Activated CD4-positive, alpha-beta T cell treated with anti-CD3 and anti-CD28 coated beads, Interleukin-2, amount 50 U/mL, for 24 hours (primary cell): ENCODE measurements around the gene MRS2.

Experiments
- DNase-seq, 2 donors: peaks; one replicate each; pipeline ENCODE4 v3.0.0-alpha.2; 2020; ENCODE audit warnings: low read depth in 1 of 2, low spot score in 1 of 2

MRS2 gene

DNA sequence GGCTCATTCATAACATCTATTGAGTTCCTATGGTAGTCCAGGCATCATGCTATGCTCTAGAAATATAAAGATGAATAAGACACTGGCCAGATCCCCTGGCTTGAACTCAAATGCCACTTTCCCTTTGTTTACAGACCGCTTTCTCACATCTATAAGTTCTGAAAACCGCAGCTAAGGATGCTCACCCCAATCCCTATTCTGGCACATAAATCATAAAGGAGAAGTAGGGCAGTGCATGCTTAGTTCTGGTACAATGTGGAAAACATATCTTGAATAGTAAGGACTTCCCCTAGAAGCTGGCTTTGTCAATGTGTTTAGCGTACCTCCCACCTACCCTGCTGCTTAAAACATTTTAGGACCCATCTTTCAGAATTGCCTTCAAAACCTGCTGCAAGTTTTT lies 26.4 kb downstream of the MRS2 start:
- no peak for DNase-seq

DNA sequence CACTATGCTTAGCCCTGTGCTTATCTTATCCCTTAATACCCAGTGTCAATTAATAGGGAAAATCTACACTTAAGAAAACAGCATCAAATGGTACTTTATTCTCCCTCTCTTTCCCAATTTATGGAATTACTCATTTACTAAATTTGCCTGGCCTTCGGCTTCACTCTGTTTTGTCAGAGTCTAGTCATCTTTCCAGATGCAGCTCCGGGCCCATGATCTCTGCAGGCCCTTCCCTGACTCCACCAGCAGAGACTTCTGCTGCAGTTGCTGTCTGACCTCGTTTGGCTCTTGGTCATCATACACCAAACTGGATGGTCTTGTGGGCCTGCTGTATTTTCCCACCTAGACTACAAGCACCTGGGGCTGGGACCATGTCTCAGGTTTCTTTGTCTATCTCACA lies 27.4 kb downstream of the MRS2 start:
- DNase-seq: no peak

DNA sequence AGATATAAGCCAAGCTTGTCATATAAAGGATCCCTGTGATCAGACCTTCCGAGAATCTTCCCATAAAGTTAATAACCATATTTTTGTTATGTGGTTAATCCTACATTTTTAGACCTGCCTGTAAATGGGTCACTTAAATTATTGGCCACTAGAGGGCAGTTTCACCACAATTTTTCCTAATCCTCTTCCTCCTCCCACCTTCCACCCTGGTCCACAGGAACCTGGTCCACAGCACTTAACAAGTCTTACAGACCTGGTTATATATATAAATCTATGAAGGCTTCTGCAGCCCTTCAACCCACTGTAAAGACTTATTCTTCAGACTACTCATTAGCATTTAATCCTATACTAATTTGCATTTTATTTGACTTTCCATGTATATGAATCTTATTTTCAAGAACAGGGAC lies 28.3 kb downstream of the MRS2 start:
- DNase-seq: peak in 1 of 2 donors; percentile 9

- no peak for DNase-seq
Observed at GRCh38 chr6:24432611-24433010, 29.9 kb downstream of the MRS2 start.

DNA sequence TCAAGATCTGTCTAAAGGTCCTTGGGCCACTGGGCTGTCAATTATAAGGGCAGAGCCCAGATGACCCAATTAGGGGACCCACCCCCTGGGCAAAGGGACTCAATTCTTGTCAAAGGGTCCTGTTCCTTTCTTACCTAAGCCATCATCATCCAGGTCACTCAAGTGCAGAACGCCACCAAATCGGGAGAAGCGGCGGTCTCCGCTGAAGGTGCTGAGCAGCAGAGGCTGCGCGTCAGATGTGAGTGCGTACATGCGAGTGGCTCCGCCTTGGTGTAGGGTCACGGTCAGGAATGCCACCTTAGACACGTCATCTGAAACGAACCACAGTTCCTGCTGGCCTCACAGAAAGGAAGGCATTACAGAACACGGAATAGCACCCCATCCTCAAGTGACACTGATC lies 34.2 kb downstream of the MRS2 start:
- no peak for DNase-seq

DNA sequence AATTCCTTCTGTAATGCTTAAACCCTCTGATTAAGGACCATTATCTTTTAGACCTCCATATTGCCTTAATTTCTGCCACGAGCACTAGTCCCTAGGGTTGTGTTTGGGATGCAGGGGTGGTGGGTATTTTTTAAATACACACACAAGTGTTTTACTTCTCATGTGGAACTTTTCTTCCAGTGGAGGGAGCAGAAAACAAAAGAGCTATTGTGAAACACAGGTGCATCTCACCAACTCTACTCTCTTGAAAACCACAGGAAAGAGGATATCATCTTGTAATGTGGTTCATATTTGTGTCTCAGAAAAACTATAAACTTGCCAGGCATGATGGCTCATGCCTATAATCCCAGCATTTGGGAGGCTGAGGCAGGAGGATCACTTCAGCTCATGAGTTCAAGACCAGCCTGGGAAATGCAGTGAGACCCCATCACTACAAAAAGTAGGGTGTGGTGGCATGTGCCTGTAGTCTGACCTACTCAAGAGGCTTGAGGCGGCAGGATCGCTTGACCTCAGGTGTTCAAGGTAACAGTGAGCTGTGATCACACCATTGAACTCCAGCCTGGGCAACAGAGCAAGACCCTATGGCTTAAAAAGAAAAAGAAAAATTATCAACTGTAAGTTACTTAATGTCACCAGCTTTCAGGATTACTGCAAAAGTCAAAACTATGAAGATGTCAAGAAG lies 37.3 kb downstream of the MRS2 start:
- no peak for DNase-seq

- DNase-seq: no peak
Observed at GRCh38 chr6:24440897-24441598, 38.3 kb downstream of the MRS2 start.

GRCh38 chr6:24441599-24441904 lies 38.8 kb downstream of the MRS2 start:
- DNase-seq: no peak

GRCh38 chr6:24444588-24444987 lies 41.9 kb downstream of the MRS2 start:
- no peak for DNase-seq

DNA sequence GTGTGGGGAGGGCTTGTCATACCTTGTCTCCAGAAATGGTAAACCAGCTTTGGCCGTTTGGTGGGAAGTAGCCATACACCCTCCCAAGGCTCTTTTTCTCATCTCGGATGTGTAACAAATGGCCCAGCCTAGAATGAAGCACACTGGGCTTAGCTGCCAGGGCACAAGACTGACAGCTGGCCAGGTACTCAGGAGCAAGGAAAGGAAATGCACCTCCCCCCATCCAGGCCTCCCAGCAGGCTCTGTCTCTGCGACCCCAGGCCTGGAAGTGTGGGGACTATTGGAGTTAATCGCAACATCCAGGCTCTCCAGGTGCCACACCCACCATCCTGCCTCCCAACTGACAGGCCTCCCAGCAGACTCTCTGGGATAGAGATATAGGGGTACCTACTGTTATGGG lies 43.0 kb downstream of the MRS2 start:
- DNase-seq: no peak

DNA sequence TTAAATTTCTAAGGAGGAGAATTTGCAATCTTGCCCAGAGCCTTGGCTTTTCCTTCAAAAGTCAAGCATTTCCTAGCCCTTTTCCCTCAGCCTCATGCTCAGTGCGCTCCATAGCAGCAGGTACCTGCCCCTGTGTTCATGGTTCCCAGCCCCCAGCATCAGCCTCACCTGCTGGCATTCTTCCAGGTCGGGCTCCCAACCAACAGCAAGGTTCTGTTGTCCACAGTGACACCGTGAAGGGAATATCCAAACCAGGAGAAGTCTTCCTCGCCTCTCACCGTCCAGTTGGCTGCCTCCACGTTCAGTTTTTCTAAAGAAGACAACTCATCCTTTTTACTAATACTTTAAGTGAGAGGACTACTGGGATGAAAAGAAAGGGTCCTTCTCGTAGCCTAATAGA lies 43.9 kb downstream of the MRS2 start:
- no peak for DNase-seq

DNA sequence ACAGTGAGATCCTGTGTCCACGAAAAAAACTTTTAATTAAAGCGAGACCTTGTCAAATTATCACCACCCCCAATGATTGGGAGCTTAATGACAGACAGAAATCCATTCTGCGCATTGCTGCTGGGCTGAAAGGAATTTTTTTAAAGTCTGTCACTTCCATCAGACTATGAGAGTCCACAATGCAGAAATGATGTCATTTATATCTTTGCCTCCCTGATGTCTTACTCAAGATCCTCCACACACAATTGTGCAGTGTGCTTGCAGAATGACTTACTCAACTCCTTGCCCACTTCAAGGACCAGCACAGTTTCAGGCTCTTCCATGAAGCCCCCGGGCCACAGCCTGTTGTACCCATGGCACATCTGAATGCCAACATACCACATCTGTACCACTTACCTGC lies 45.7 kb downstream of the MRS2 start:
- no peak for DNase-seq

DNA sequence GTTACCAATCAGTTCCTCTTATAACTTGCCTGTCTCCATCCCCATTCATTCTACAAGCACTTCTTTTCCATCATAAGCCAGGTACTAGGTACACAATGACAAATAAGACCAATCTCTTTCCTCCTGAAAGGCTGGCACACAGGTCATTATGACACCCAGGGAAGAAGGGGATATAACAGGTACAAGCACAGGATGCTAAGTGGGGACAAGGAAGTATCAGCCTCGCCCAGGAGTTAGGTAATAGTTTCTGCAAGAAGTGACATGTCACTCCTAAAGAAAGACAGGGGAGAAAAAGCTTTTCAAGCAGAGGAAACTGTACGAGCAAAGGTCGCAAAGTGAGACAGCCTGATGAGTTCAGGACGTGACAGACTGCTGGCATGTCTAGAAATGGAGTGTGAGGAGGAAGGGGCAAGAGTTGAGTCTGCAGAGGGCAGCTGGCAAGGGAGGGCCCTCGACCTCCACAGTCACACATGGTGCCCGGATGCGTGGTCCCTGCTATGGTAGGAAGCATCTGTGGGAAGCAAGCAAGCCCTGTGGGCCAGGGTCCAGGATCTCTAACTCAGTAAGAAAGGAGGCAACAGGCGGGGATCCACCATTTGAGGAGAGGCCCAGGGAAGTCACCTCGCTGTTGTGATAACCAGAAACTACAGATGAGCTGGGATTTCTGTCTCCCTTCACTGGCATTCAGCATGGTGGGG lies 46.2 kb downstream of the MRS2 start:
- no peak for DNase-seq

- no peak for DNase-seq
Observed at GRCh38 chr6:24451581-24452388, 49.0 kb downstream of the MRS2 start.

- no peak for DNase-seq
Observed at GRCh38 chr6:24453921-24454320, 51.2 kb downstream of the MRS2 start.

DNA sequence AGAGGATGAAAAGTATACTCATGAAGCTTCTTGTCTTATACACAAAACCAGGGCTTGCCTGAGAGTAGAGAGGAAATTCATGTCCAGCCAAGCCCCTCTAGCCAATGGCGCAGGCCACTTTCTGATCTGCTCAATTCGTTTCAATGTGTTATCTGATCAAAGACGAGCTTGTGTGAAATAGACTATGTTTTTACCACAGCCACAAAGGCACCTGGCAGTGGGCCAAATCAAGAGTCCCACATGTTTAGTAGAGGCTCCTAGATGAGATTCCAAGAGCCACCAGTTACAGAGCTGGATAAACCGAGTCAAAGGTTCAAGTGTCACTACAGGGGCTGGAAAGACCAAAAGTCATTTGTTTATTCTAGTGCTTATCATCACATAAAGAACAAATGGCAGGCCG lies 51.7 kb downstream of the MRS2 start:
- DNase-seq: no peak

- no peak for DNase-seq
Observed at GRCh38 chr6:24455061-24455460, 52.3 kb downstream of the MRS2 start.

DNA sequence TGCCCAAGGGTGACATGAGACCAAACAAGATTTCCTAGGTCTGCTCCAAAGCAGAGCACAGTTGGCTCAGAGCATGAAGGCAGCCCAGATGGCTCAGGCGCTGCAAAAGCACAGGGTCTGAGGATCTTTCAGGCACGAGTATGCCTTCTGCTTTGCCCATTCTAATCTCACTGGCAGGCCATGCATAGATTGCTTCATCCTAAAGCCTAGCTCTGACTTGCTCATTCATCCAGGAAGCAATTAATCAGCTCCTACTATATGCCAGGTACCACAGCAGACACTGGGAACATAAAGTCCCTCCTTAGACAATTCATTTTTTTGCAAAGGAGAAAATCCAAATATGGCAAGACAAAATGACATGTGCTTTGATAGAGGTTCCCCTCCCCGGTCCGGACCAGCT lies 55.4 kb downstream of the MRS2 start:
- no peak for DNase-seq

- no peak for DNase-seq
Observed at GRCh38 chr6:24458941-24459340, 56.2 kb downstream of the MRS2 start.

GRCh38 chr6:24460966-24461365 lies 58.2 kb downstream of the MRS2 start:
- DNase-seq: no peak

DNA sequence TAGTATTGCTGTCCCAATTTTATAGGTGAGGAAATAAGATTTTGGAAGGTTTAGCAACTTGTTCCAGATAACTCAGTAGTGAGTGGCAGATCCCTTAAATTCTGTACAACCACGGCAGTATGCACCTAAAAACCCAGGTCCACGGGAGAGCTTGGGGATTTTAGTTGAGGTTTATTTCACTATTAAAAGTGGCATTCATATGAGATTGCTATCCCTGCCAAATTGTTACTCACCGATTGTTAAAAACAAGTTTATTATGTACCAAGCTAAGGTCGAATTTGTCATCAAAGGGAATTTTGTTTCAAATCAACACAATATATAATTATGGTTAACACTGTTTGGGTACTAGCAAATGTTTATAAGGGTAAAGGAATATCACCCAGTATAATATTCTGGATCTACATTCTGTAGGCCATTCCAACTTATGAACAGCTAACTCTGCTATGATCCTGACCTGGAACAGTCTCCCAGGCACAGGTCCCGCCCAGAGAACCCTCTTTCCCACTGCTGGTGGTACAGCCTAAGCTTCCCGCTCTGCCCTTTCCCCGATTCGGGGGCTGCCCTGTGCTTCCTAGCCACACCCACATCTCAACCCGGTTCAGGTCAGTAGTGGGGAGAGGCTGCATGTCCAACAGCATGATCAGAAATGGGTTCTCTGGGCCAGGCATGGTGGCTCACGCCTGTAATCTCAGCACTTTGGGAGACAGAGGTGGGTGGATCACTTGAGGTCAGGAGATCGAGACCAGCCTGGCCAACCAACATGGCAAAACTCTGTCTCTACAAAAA lies 61.7 kb downstream of the MRS2 start:
- no peak for DNase-seq
